ENCODE results near the gene CFAP53. TPM values are rescaled to one million over a fixed set of nuclear protein-coding genes. Genes with fewer than 3 reads are reported as not detected.

Gene CFAP53
- total and polyA plus RNA-seq, 11 donors = 0.10 to 0.62 (median 0.15) TPM; not detected in 6

- H3K9me3 ChIP-seq = no peaks in the 10 kb centered on the region
- WGBS, 4 donors = 81 to 97% (median 88%) methylated on average over 1 of the region's 1 CpG
- DNase-seq = no peak
- H3K4me3 ChIP-seq = no peak overlapping the region
- no peak for ATAC-seq
- no peaks in the 10 kb centered on the region for H3K36me3 ChIP-seq
- no peak overlapping the region for H3K27ac ChIP-seq
- no peak for TF ChIP-seq CTCF (IDR thresholded peaks at IDR 0.05)
- no peak for TF ChIP-seq POLR2A (IDR thresholded peaks at IDR 0.05)
- peaks cover 0 to 48% (median 0%) of the 10 kb centered on the region in 9 donors for H3K27me3 ChIP-seq
- H3K4me1 ChIP-seq = no peaks in the 10 kb centered on the region
- intact Hi-C loops (cut with DNase I) = loop anchor here in 2 of 10 donors (2.0 to 10.0 kb wide), 2 partner anchors 60 to 182 kb away; no protein-coding TSS in a partner anchor
These were observed 79.9 kb downstream of the CFAP53 start for GRCh38 chr18:50186385-50186784.

GRCh38 chr18:50183556-50183955 is 82.7 kb downstream of the CFAP53 start:
- Histone ChIP-seq H3K4me1 (no peaks in the 10 kb centered on the region), H3K9me3 (no peaks in the 10 kb centered on the region), H3K4me3 (no peak overlapping the region), H3K27me3 (peaks cover 0 to 25% (median 0%) of the 10 kb centered on the region in 9 donors), H3K27ac (no peak overlapping the region), H3K36me3 (no peaks in the 10 kb centered on the region)
- TF ChIP-seq CTCF (IDR thresholded peaks at IDR 0.05) = no peak
- no peak for TF ChIP-seq POLR2A (IDR thresholded peaks at IDR 0.05)
- WGBS, 4 donors = 79 to 87% (median 83%) methylated on average over 5 of the region's 5 CpGs
- no peak for ATAC-seq
- DNase-seq = no peak
- intact Hi-C loops (cut with DNase I) = loop anchor here in 1 of 10 donors (10.0 kb wide), 1 partner anchor 179 kb away; no protein-coding TSS in a partner anchor

GRCh38 chr18:50182511-50182910 is 83.8 kb downstream of the CFAP53 start:
- Histone ChIP-seq H3K27ac (no peak overlapping the region), H3K9me3 (no peaks in the 10 kb centered on the region), H3K36me3 (no peaks in the 10 kb centered on the region), H3K4me3 (no peak overlapping the region), H3K27me3 (peaks cover 0 to 23% (median 0%) of the 10 kb centered on the region in 9 donors), H3K4me1 (no peaks in the 10 kb centered on the region)
- ATAC-seq = no peak
- intact Hi-C loops (cut with DNase I) = loop anchor here in 1 of 10 donors (10.0 kb wide), 1 partner anchor 178 kb away; no protein-coding TSS in a partner anchor
- no peak for DNase-seq
- WGBS, 4 donors = 57 to 64% (median 60%) methylated on average over 1 of the region's 1 CpG
- TF ChIP-seq POLR2A (IDR thresholded peaks at IDR 0.05) = no peak
- no peak for TF ChIP-seq CTCF (IDR thresholded peaks at IDR 0.05)

GRCh38 chr18:50181590-50181989 is 84.7 kb downstream of the CFAP53 start:
- Histone ChIP-seq H3K4me3 (no peak overlapping the region), H3K36me3 (no peaks in the 10 kb centered on the region), H3K27me3 (peaks cover 0 to 24% (median 0%) of the 10 kb centered on the region in 9 donors), H3K27ac (no peak overlapping the region), H3K9me3 (no peaks in the 10 kb centered on the region), H3K4me1 (no peaks in the 10 kb centered on the region)
- 40 to 83% (median 54%) methylated on average over 2 of the region's 2 CpGs for WGBS, 4 donors
- TF ChIP-seq CTCF (IDR thresholded peaks at IDR 0.05) (no peak), POLR2A (IDR thresholded peaks at IDR 0.05) (no peak)
- no peak for ATAC-seq
- DNase-seq = no peak
- intact Hi-C loops (cut with DNase I) = loop anchor here in 1 of 10 donors (10.0 kb wide), 1 partner anchor 177 kb away; no protein-coding TSS in a partner anchor

Measured in heart left ventricle (tissue), 16 donors.